Gastrocnemius medialis (tissue), 4 donors: ENCODE measurements around the gene OR51V1.

ENCODE experiments used
- POLR2A ChIP-seq, 2 donors: fragments of 450-650 bp; IDR thresholded peaks; one replicate each; pipeline ENCODE4 v1.6.1; 2017; ENCODE audit warnings: antibody characterized with exemption in 2 of 2, mild to moderate bottlenecking in 2 of 2, moderate library complexity in 2 of 2
- TF ChIP-seq, protein P1 (sequence below), 5 experiments: fragments of 450-650 bp in 3 of 5; fragments of 200-600 bp in 2 of 5; sonication (generic) in 2 of 5; IDR thresholded peaks in 4 of 5; conservative IDR thresholded peaks in 1 of 5; 1 replicate in 4 of 5; 2 replicates in 1 of 5; pipeline ENCODE4 v1.5.1; 2016 to 2019; ENCODE audit warnings: antibody characterized with exemption in 5 of 5, mild to moderate bottlenecking in 3 of 5, moderate library complexity in 3 of 5

DNA sequence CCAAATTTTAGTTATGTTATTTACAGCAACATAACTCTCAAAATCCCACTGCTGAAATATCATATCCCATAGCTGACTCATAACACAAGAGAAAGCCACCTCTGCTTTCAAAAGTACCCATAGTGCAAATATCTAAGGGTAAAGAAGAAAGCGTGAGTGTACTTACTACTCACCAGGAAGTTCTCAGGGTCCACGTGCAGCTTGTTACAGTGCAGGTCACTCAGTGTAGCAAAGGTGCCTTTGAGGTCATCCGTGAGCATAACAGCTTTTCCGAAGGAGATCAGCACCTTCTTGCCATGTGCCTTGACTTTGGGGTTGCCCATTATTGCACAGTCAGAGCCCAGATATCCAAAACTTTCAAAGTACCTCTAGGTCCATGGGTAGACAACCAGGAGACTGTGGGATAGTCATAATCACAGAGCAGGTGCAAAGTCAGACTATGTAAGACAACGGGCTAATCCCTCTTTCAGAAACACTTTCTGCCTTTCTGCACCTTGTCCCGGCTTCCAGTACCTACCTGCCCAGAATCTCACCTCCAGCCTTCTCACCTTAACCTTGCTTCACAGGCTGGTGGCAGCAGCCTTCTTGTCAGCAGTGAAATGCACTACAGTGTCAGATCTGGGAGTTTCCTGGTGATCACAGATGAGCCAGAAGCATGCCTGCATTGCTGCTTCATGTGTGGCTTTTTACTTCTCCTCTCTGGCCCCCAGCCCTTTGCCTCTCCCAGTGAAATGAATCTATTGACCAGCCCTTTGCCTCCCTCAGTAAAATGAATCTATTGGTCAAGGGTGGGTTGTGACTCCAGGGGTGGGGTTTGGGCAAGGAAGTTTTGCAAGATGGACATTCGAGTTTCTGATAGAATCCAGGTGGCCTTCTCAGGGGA, 42.7 kb upstream of the OR51V1 start:
- TF ChIP-seq, protein P1, sequence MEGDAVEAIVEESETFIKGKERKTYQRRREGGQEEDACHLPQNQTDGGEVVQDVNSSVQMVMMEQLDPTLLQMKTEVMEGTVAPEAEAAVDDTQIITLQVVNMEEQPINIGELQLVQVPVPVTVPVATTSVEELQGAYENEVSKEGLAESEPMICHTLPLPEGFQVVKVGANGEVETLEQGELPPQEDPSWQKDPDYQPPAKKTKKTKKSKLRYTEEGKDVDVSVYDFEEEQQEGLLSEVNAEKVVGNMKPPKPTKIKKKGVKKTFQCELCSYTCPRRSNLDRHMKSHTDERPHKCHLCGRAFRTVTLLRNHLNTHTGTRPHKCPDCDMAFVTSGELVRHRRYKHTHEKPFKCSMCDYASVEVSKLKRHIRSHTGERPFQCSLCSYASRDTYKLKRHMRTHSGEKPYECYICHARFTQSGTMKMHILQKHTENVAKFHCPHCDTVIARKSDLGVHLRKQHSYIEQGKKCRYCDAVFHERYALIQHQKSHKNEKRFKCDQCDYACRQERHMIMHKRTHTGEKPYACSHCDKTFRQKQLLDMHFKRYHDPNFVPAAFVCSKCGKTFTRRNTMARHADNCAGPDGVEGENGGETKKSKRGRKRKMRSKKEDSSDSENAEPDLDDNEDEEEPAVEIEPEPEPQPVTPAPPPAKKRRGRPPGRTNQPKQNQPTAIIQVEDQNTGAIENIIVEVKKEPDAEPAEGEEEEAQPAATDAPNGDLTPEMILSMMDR (IDR thresholded peaks at IDR 0.05 in 4 of 5, conservative IDR thresholded peaks at IDR 0.05 in 1 of 5) = no peak
- no peak for TF ChIP-seq POLR2A (IDR thresholded peaks at IDR 0.05)
